GM18951 (cell line): ENCODE measurements around the gene SIL1.
"Not testable (repeated sequence)": the region's sequence is repeated elsewhere in the genome, so short reads cannot be mapped to it uniquely, and the experiment has no call there.

ENCODE experiments used
- POLR2A ChIP-seq: IDR thresholded peaks from 4 replicates; pipeline ENCODE4 v1.6.1; 2011; ENCODE audit warnings: mild to moderate bottlenecking; ENCODE audit not compliant: insufficient read length, insufficient read depth; ENCODE audit errors: extremely low read depth
- in situ Hi-C: fragments of 300-500 bp; cut with MboI; formaldehyde crosslinking; loops from one replicate; pipeline ENCODE4 v1.12.0; 2022; ENCODE audit warnings: low sequenced_read_pairs, mixed read lengths, inconsistent platforms; ENCODE audit not compliant: unreplicated experiment

The SIL1 gene

DNA sequence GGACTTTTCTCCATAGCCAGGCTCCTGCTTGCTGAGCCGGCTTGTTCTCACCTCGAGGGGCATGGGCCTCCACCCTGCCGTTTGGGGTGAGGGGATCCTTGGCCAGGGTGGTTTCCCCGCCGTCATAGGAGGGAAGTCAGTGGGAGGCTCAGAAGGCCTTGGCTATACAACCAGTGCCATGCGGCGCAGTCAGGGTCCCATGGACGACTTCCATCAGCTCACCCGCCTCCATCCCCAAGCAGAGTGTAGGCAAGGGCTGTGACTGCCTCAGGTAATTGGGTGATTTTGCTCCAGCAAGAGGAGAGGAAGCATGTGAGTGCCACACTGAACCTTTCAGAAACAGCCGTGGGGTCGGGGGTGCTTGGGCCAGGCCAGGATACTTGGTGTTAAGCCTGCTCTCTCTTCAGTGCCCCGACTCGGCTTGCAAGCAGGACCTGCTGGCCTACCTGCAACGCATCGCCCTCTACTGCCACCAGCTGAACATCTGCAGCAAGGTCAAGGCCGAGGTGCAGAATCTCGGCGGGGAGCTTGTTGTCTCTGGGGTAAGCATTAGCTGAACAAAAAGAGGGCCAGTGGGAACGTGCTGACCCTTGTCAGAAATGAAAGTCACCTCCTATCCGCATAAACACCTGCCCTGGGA, 265.9 kb downstream of the SIL1 start:
- no peak for TF ChIP-seq POLR2A
- in situ Hi-C loops: no loop called here

DNA sequence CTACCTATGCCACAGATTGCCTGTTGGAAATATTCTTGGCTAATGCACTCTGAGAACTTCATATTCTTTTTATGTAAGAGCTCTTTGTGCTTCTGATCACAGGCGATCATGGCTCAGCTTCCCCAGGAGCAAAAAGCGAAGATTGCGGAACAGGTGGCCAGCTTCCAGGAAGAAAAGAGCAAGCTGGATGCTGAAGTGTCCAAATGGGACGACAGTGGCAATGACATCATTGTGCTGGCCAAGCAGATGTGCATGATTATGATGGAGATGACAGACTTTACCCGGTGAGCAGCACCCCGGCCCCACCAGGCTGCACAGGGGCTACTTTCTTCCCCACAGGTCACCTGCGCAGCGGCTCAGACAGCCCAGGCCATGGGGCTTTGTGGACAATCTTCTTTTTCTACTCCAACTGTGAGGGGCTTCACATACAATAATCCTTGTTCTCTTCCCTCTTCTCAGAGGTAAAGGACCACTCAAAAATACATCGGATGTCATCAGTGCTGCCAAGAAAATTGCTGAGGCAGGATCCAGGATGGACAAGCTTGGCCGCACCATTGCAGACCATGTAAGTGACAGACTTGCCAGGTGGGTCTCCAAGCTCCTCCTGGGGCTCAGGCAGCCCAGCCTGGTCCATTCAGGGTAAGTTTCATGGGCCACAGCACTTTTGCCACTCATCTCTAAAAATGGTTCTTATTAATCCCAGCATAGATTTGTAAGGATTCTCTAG, 267.6 kb downstream of the SIL1 start:
- in situ Hi-C loops: no loop called here
- no peak for TF ChIP-seq POLR2A

DNA sequence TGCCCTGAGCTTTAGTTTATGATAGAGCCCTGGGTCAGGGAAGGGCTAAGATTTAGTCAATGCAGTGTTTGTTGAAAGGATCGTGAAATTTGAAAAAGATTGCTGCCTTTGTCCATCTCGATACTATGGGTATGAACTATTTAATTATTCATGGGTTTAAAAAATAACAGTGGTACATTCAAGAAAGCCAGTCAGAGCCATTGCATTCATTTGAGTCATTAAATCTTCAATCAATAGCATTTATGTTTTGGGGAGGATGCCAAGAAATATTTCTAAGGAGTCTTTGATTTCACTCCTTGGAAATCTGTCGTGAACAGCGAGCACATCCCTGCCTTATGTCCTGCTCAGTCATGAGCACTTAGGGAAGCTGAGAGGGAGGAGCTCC, 268.6 kb downstream of the SIL1 start:
- in situ Hi-C loops: no loop called here
- TF ChIP-seq POLR2A: no peak

DNA sequence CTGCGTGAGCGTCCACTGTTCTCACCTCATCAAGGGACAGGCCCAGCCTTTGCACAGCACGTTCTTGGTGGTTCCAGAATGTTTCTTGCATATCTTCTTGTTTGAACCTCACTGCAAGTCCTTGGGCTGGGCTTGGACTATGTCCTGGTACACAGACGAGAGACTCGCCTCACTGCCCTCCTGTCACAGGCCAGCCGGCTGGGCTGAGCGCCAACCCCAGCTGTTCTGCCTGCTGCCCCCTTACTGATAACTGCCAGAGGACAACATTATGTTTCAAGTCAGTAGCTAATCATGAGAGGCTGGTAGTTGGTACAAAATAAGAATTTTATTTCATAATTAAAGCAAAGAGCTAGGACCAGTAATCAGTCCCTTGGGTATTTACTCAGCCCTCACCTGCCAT, 270.2 kb downstream of the SIL1 start:
- in situ Hi-C loops: no loop called here
- TF ChIP-seq POLR2A: no peak

DNA sequence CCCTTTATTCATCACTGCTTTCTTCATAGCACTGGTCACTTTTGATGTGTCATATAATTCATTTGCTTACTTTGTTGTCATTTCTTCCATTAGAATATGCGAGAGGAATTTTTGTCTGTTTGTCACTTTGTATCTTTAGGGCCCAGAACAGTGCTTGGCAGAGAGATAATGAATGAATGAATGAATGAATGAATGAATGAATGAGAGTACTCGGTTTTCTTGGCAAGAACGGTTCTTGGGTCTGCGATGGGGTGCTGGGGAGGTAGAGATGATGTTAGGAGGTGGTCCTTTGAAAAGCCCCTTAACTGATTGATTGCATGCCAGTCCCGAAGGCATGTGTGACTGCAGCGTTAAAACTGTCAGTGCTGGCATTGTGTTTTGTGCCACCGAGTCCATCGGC, 270.6 kb downstream of the SIL1 start:
- in situ Hi-C loops: no loop called here
- no peak for TF ChIP-seq POLR2A

DNA sequence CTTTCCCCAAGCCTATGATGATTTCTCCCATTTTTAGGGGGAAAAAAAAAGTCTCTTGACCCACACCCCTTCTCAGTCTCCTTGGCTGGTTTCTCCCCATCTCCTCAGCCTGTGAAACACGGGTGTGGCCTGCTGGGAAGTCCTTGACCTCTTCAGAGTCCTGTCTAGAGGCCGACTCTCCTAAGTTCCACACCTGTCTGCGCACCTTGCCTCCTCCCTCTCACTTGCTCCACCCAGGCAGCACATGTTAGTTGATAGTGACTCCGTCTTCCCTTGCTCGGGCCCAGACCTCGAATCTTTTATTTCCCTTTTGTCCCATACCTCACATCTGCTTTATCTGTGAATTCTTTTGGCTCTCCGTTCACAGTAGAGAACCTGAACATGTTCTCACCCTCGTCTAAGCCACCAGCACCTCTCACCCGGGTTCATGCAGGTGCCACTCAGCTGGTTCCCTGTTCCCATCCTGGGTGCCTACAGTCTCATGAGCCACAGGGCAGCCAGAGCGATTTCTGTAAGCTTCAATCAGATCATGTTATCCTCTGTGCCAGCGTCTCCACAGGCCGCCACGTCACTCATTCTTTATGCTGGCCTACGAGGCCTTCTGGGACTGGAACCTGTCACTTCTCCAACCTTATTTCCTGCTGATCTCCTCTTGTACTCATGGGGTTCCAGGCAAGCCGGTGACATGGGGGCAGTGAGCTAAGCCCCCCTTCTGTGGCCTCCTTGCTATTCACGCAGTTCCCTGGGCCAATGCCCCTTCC, 271.3 kb downstream of the SIL1 start:
- in situ Hi-C loops: no loop called here
- no peak for TF ChIP-seq POLR2A

DNA sequence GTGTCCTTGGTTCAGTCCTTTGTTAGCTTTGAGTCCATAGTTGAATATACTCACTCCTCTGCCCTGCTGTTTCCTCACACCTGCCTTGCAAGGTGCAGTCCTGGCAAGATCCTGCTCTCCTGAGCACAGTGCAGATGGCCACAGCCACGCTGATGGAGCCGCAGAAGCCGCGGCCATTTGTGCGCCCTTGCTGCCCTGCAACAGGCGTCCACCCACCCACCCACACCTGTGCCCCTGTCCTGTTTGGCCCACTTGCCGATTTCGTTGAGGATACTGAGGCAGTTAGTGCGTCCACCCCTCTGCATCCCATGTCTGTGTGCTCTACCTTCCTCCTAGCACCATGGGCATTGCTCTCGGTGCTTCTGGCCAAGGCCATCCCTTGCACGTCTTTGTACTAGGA, 271.9 kb downstream of the SIL1 start:
- no peak for TF ChIP-seq POLR2A
- in situ Hi-C loops: no loop called here

DNA sequence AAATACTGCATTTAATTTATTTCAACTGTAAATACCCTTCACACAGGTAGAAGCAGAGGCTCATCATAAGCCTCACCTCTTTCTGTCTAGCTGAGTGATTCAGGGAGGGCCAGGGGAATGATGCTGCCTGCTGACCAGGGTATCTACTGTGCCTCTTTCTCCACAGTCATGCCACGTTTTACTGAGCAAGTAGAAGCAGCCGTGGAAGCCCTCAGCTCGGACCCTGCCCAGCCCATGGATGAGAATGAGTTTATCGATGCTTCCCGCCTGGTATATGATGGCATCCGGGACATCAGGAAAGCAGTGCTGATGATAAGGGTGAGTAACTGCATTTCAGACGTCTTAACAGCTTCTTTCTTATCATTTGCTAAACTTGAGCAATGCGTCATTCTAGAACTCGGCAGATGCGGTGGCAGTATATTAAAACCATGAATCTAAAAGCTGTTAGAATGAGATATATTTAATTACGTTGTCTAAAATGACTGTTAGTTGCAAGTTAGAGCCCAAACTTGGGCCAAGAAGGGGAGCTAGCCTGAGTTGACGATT, 273.0 kb downstream of the SIL1 start:
- TF ChIP-seq POLR2A: no peak
- in situ Hi-C loops: no loop called here

DNA sequence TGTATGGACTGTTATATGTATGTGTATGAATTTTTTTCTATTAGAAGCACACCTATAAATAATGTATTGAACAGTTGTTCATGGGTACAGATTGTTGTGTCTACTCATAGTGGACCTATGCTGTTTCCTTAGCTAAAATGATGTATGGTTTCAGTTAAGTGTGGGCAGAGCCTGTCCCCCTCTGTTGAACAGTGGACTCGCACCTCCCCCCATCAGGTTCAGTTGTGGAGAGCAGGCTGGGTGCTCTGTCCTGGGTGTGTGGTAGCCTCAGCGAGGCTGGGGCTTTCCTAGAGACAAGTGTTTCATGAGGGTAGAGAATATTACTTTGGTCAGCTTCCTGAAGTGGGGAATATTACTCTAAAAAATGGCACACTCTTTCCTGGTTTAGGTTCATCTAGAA, 275.7 kb downstream of the SIL1 start:
- in situ Hi-C loops: no loop called here
- no peak for TF ChIP-seq POLR2A

DNA sequence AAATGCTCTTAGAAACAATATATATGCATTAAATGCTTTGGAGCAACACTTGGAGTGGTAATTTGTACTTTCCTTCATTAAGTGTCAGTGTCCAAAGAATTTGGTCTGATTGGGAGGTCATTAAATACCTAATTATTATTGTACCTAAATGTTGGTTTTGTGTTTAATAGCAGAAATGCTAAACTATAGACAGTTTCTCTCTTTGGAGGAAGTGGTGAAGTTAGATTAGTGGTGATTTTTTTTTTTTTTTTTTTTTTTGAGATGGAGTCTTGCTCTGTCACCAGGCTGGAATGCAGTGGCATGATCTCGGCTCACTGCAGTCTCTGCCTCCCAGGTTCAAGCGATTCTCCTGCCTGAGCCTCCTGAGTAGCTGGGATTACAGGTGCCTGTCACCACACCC, 276.8 kb downstream of the SIL1 start:
- in situ Hi-C loops: not testable (repeated sequence)

DNA sequence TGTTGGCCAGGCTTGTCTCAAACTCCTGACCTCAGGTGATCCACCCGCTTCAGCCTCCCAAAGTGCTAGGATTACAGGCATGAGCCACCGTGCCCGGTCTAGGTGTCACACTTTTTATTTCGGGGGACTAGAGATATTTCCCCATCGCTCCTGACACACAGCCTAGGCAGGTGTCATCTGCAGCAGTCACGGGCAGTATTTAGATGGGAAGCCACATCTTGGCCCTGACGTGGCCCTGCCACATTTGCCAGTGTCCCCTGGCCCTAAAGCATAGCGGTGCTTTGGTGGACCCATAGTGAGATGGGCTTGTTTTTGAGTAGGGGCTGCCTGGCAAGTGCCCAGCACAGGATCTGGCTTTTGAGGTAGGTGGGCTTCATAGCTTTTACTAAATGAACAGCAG, 278.0 kb downstream of the SIL1 start:
- TF ChIP-seq POLR2A: no peak

DNA sequence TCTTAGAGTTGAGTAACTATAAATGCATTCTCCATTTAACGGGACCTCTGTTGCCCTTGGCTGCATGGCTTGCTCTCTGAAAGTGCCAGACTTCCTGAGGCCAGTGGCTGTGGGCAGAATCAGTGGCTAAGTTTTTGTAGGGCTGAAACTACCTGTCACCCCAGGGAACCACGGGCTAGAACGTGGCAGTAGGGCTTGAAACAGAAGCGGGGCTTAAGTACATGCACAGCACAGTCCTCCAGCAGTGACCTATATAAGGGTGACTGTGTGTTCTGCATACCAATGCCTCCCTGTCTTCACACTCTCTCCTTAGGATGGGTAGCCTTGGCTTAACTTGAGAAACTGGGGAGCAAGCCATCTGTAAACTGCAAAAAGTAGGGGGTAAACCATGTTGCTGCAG, 279.5 kb downstream of the SIL1 start:
- no peak for TF ChIP-seq POLR2A
- in situ Hi-C loops: no loop called here

More for the DNA sequence above, 278.0 kb downstream of the SIL1 start:
- in situ Hi-C loops: no loop called here

DNA sequence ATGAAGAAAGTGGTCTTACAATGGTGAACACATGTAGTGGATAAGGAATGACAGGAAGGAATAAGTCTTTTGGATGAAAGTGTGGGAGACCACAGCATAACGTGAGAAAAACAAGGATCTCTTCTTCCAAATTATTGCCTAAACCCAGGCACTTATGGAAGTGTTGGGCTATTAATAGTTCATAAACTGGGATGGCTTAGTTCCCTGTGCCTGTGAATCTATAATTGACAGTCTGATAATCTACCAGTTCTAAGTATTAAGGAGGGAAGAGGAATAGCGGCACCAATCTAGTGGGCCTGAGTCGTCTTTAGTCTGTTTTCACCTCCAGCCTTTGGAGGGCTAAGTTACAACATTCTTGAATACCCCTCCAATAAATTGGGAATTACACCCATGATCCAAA, 283.8 kb downstream of the SIL1 start:
- in situ Hi-C loops: no loop called here
- TF ChIP-seq POLR2A: no peak

DNA sequence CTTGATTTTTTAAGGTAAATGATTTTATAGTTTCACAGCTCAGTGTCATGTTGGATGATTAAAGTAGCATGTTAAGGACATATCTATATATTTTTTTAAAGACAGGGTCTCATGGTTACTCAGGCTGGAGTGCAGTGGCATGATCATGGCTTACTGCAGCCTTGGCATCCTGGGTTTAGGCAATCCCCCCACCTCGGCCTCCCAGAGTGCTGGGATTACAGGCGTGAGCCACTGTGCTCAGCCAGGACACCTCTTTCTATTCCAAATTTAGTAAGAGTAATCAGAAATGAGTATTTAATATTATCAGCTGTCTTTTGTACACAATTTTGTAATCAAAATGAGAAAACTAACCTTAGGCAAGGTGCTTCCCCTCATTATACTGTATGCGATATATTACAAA, 284.4 kb downstream of the SIL1 start:
- in situ Hi-C loops: no loop called here
- no peak for TF ChIP-seq POLR2A
